ENCODE data around the gene CALU. TPM values are rescaled to one million over a fixed set of nuclear protein-coding genes. Genes with fewer than 3 reads are reported as not detected.

The CALU gene
- 100 to 1,000 TPM; 188 to 269 (median 199) TPM for total RNA-seq

DNA sequence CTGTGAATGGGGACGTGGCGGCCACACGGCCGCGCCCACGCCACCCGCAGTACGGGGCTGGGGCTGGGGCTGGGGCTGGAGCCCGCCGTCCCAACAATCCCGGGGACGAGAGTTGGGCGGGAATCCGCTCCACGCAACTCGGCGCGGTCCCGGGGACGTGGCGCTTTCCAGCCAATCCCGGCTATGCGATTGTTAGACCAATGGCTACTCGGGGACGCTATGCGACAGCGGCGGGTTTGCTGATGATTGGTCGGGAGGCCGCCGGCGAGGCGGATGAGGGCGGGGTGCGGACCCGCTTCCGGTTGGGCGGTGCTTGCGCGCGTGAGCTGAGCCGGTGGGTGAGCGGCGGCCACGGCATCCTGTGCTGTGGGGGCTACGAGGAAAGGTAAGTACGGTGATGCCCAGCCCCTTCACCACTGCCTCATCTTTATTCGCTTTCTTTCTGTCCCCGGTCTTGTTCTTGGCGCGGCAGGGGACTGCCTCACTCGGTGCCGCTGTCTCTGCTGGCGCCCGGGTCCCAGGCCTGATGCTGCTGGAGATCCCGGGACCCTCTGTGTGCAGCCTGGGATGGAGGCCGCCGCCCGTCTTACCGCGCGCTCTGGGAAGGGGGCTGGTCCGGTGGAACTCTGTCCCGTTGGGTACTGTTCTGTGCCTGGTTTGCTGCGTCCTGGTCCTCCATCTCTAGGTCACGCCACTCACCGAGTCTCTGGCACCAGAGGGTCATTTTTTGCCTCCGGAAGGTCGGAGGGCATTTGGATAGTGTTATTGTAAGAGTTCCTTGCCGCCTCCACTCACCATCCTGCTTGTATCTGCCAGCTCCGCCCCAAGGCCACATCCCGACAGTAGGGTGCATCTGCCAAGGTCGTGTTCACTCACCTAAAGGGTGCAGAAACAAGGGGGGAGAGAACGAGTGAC lies at the start of gene CALU:
Gene CALU, plus strand, starts transcription at position 312 of the 915 bp plus-strand sequence. CDS start 9,225 bp downstream, outside the sequence.
- DNase-seq (ENCODE audit: extremely low spot score), result peak; percentile 99
- intact Hi-C loops (cut with DNase I), result loop anchor here (5.0 to 10.0 kb wide), 2 partner anchors 53 to 135 kb away; partner anchors contain the start of gene CCDC136
- WGBS, result 0% methylated on average over 21 of the region's 74 CpGs
- peak within 1 kb of the TSS; percentile 91 to 99 (median 94) for H3K27ac ChIP-seq (replicated peaks in 1 of 4)
- H3K27me3 ChIP-seq, result no peaks in the 10 kb centered on the region
- TF ChIP-seq CTCF (IDR thresholded peaks at IDR 0.05) (peak in 1 of 3 experiments; percentile 12), POLR2A (IDR thresholded peaks at IDR 0.05; ENCODE audit: low read depth) (peak; percentile 96), EP300 (IDR thresholded peaks at IDR 0.05) (no peak), POLR2AphosphoS5 (IDR thresholded peaks at IDR 0.05) (peak; percentile 98 to 99)
- peak within 1 kb of the TSS; percentile 78 to 97 (median 88) for H3K4me3 ChIP-seq
- H3K9me3 ChIP-seq, result no peaks in the 10 kb centered on the region
- peaks cover 34 to 55% (median 54%) of the 10 kb centered on the region in 4 donors for H3K4me1 ChIP-seq
- H3K36me3 ChIP-seq, result no peaks in the 10 kb centered on the region

DNA sequence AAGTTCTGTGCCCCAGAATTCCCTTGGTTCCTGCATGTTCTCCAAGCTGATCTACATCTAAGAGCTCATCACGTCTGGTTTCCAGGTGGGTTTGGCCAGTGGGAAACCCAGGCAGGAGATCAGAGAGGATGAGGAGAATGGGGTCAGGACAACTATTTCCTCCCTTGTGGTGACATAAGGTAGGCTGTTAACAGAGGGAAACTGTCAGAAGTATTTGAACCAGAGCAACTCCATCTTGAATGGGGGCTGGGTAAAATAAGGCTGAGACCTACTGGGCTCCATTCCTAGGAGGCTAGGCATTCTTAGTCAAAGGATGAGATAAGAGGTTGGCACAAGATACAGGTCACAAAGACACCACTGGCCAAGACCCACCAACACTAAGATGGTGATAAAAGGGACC lies 47.9 kb upstream of the CALU start:
- TF ChIP-seq CTCF (IDR thresholded peaks at IDR 0.05) (no peak), POLR2A (IDR thresholded peaks at IDR 0.05; ENCODE audit: low read depth) (no peak), POLR2AphosphoS5 (IDR thresholded peaks at IDR 0.05) (no peak), EP300 (IDR thresholded peaks at IDR 0.05) (no peak)
- DNase-seq (ENCODE audit: extremely low spot score), result no peak
- H3K4me3 ChIP-seq, result no peak overlapping the region
- H3K27ac ChIP-seq (replicated peaks in 1 of 4), result no peak overlapping the region
- 74% methylated on average over 1 of the region's 1 CpG for WGBS
- intact Hi-C loops (cut with DNase I), result no loop called here
- H3K4me1 ChIP-seq, result no peaks in the 10 kb centered on the region
- H3K27me3 ChIP-seq, result peaks cover 0 to 11% (median 0%) of the 10 kb centered on the region in 4 donors
- no peaks in the 10 kb centered on the region for H3K9me3 ChIP-seq
- peaks cover 0 to 4% (median 0%) of the 10 kb centered on the region in 4 donors for H3K36me3 ChIP-seq

DNA sequence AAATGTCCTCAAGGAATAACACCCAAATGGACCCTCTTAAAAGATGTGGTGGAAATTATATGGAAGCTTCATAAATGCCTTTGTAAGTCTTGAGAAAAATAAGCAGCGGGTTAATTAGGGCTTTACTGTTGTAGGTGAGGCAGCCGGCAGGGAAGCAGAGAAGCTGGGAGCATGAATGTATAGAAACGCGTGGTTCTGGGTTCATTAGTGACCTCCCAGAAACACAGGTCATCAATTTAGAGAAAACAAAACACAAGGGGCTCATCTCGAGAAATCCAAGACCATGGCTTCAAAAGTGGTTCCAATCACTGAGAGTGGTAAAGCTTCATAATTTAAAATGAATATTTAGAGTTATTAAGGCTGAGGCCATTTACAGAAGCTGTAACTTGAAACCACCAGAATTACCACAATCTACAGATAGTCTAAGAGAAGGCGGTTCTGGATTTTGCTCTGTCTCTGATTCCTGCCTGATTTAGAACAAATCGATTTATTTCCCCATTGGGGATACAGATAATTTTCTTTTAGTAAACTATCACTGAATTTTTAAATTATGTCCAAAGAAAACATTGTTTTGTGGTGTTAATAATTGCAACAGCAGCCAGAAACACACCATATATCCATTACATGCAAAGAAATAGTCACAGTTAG lies 46.4 kb upstream of the CALU start:
- peaks cover 8% of the 10 kb centered on the region in 4 donors for H3K4me1 ChIP-seq
- H3K4me3 ChIP-seq, result no peak overlapping the region
- no peaks in the 10 kb centered on the region for H3K36me3 ChIP-seq
- TF ChIP-seq POLR2A (IDR thresholded peaks at IDR 0.05; ENCODE audit: low read depth) (no peak), CTCF (IDR thresholded peaks at IDR 0.05) (no peak), EP300 (IDR thresholded peaks at IDR 0.05) (no peak), POLR2AphosphoS5 (IDR thresholded peaks at IDR 0.05) (no peak)
- 71% methylated on average over 7 of the region's 7 CpGs for WGBS
- intact Hi-C loops (cut with DNase I), result no loop called here
- peaks cover 0 to 27% (median 10%) of the 10 kb centered on the region in 4 donors for H3K27me3 ChIP-seq
- DNase-seq (ENCODE audit: extremely low spot score), result no peak
- no peak overlapping the region for H3K27ac ChIP-seq (replicated peaks in 1 of 4)
- no peaks in the 10 kb centered on the region for H3K9me3 ChIP-seq

DNA sequence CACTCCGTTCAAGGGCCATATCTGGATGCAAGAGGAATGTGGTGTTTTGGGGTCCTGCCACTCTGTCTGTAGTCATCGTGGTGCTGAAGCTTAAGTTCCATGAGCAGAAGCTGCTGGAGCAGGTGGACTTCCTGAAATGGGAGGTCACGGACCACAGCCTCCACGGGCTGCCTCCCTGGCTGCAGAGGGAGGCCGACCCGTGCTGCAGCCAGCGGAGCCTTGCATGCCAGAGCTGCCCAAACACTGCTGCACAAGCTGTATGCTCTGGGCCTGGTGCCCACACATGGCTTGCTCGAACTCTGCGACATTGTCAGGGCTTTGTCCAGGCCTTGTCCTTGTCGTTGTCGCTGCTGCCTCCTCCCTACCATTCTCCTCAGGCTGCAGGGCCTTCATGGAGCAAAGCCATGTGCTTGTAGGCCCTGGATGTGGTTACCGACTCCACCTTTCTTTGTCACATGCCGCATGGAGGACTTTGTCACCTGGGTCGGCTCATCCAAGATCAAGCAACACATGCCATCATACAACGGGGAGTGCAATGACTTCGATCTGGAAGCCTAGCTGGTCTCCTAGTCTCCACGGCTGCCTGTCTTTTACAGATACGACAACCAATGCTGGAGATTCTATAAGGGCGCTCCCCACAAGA lies 45.7 kb upstream of the CALU start:
- H3K9me3 ChIP-seq, result no peaks in the 10 kb centered on the region
- no peak overlapping the region for H3K27ac ChIP-seq (replicated peaks in 1 of 4)
- H3K27me3 ChIP-seq, result peaks cover 0 to 34% (median 15%) of the 10 kb centered on the region in 4 donors
- intact Hi-C loops (cut with DNase I), result no loop called here
- 84% methylated on average over 13 of the region's 19 CpGs for WGBS
- no peak for DNase-seq (ENCODE audit: extremely low spot score)
- no peak overlapping the region for H3K4me3 ChIP-seq
- H3K36me3 ChIP-seq, result no peaks in the 10 kb centered on the region
- no peak for TF ChIP-seq POLR2AphosphoS5 (IDR thresholded peaks at IDR 0.05)
- TF ChIP-seq POLR2A (IDR thresholded peaks at IDR 0.05; ENCODE audit: low read depth), result no peak
- no peak for TF ChIP-seq EP300 (IDR thresholded peaks at IDR 0.05)
- TF ChIP-seq CTCF (IDR thresholded peaks at IDR 0.05), result no peak
- peaks cover 8 to 10% (median 9%) of the 10 kb centered on the region in 4 donors for H3K4me1 ChIP-seq
